OCI-LY1 (cell line): ENCODE results near the gene C11orf42.

Experiments used
- H2AFZ ChIP-seq: fragments of 200-600 bp; sonication (generic), shearing (Covaris generic); 2 replicates; pipeline ENCODE4 v1.6.0; 2014; ENCODE audit warnings: antibody characterized with exemption, mild to moderate bottlenecking, low read length
- H3F3A ChIP-seq: fragments of 200-600 bp; sonication (generic), shearing (Covaris generic); 2 replicates; pipeline ENCODE4 v1.6.0; 2014; ENCODE audit warnings: mild to moderate bottlenecking, antibody characterized with exemption, low read length, moderate library complexity; ENCODE audit not compliant: insufficient read depth
- H3K27ac ChIP-seq: fragments of 200-600 bp; sonication (generic); 2 replicates; pipeline ENCODE4 v1.5.1; 2014; ENCODE audit warnings: low read length, mixed run types, mild to moderate bottlenecking, low read depth; ENCODE audit not compliant: poor library complexity, severe bottlenecking
- H3K27me3 ChIP-seq: fragments of 200-600 bp; sonication (generic); 2 replicates; pipeline ENCODE4 v1.6.0; 2014; ENCODE audit warnings: antibody characterized with exemption, mild to moderate bottlenecking, low read length, moderate library complexity; ENCODE audit not compliant: insufficient read depth
- H3K36me3 ChIP-seq: fragments of 200-600 bp; sonication (generic); 2 replicates; pipeline ENCODE4 v1.6.1; 2014; ENCODE audit warnings: mild to moderate bottlenecking, antibody characterized with exemption, low read length, moderate library complexity, mixed read lengths; ENCODE audit not compliant: insufficient read depth
- H3K4me1 ChIP-seq: fragments of 200-600 bp; sonication (generic); 2 replicates; pipeline ENCODE4 v1.5.1; 2014; ENCODE audit warnings: mild to moderate bottlenecking, low read length, moderate library complexity; ENCODE audit not compliant: insufficient read depth, severe bottlenecking
- H3K4me2 ChIP-seq: fragments of 200-600 bp; sonication (generic), shearing (Covaris generic); 2 replicates; pipeline ENCODE4 v1.6.1; 2014; ENCODE audit warnings: low read length
- H3K4me3 ChIP-seq: fragments of 200-600 bp; sonication (generic); 2 replicates; pipeline ENCODE4 v1.5.1; 2014; ENCODE audit warnings: low read length, low read depth, mild to moderate bottlenecking, mixed read lengths; ENCODE audit not compliant: poor library complexity, severe bottlenecking
- H3K79me2 ChIP-seq: fragments of 200-600 bp; shearing (Covaris generic); 2 replicates; pipeline ENCODE4 v1.6.1; 2016; ENCODE audit warnings: mixed run types, low read length, mixed read lengths; ENCODE audit not compliant: insufficient read depth
- H3K9ac ChIP-seq: fragments of 200-600 bp; sonication (generic), shearing (Covaris generic); 2 replicates; pipeline ENCODE4 v1.6.1; 2014; ENCODE audit warnings: mild to moderate bottlenecking, low read length, mixed read lengths
- H3K9me2 ChIP-seq: fragments of 200-600 bp; sonication (generic), shearing (Covaris generic); 2 replicates; pipeline ENCODE4 v1.6.1; 2014; ENCODE audit warnings: low read depth, mild to moderate bottlenecking, low read length, mixed read lengths
- H3K9me3 ChIP-seq: fragments of 200-600 bp; shearing (Covaris generic); 2 replicates; pipeline ENCODE4 v1.6.1; 2014; ENCODE audit warnings: low read length, mixed read lengths
- H4K20me1 ChIP-seq: fragments of 200-600 bp; sonication (generic), shearing (Covaris generic); 2 replicates; pipeline ENCODE4 v1.6.0; 2016; ENCODE audit warnings: mild to moderate bottlenecking, low read length; ENCODE audit not compliant: insufficient read depth
- CTCF ChIP-seq: fragments of 200-600 bp; sonication (generic), shearing (Covaris generic); IDR thresholded peaks from 2 replicates; pipeline ENCODE4 v1.5.1; 2017; ENCODE audit warnings: mild to moderate bottlenecking, antibody characterized with exemption, low read length, moderate library complexity, mixed read lengths
- EZH2 ChIP-seq: fragments of 200-600 bp; sonication (generic), shearing (Covaris generic); IDR thresholded peaks from 2 replicates; pipeline ENCODE4 v1.8.0; 2017; ENCODE audit warnings: borderline replicate concordance, mixed run types, mild to moderate bottlenecking, antibody characterized with exemption, low read length, moderate library complexity, mixed read lengths

C11orf42 gene

GRCh38 chr11:6228520-6228919 is 23.2 kb downstream of the C11orf42 start:
- H4K20me1 ChIP-seq, result no peaks in the 10 kb centered on the region
- no peaks in the 10 kb centered on the region for H3K9me3 ChIP-seq
- H3K27ac ChIP-seq, result no peak overlapping the region
- H3K27me3 ChIP-seq, result no peaks in the 10 kb centered on the region
- no peak overlapping the region for H2AFZ ChIP-seq
- peaks cover 20% of the 10 kb centered on the region for H3K4me1 ChIP-seq
- peaks cover 8% of the 10 kb centered on the region; the same call in 1 of the 2 replicates for H3K36me3 ChIP-seq
- no peaks in the 10 kb centered on the region for H3K9me2 ChIP-seq
- H3K4me2 ChIP-seq, result no peak overlapping the region
- H3K79me2 ChIP-seq, result peaks cover 16% of the 10 kb centered on the region
- no peak overlapping the region for H3K9ac ChIP-seq
- TF ChIP-seq EZH2, result no peak
- no peak for TF ChIP-seq CTCF
- no peaks in the 10 kb centered on the region for H3F3A ChIP-seq
- no peak overlapping the region for H3K4me3 ChIP-seq

GRCh38 chr11:6229911-6230310 is 24.6 kb downstream of the C11orf42 start:
- Histone ChIP-seq H3K4me2 (no peak overlapping the region), H3K9me3 (no peaks in the 10 kb centered on the region), H3K27ac (no peak overlapping the region), H3K36me3 (no peaks in the 10 kb centered on the region), H3K9me2 (no peaks in the 10 kb centered on the region), H2AFZ (no peak overlapping the region), H4K20me1 (no peaks in the 10 kb centered on the region), H3K27me3 (no peaks in the 10 kb centered on the region), H3K4me3 (no peak overlapping the region), H3F3A (no peaks in the 10 kb centered on the region), H3K9ac (no peak overlapping the region), H3K4me1 (peaks cover 26% of the 10 kb centered on the region), H3K79me2 (peaks cover 20% of the 10 kb centered on the region)
- no peak for TF ChIP-seq EZH2
- no peak for TF ChIP-seq CTCF

GRCh38 chr11:6232899-6233298 is 27.5 kb downstream of the C11orf42 start:
- Histone ChIP-seq H3K4me1 (peaks cover 32% of the 10 kb centered on the region), H3K27me3 (no peaks in the 10 kb centered on the region), H3K9me3 (no peaks in the 10 kb centered on the region), H3F3A (no peaks in the 10 kb centered on the region), H3K9ac (no peak overlapping the region), H3K36me3 (no peaks in the 10 kb centered on the region), H3K4me2 (peak overlapping the region; percentile 94), H3K9me2 (no peaks in the 10 kb centered on the region), H4K20me1 (no peaks in the 10 kb centered on the region), H3K4me3 (no peak overlapping the region), H2AFZ (no peak overlapping the region), H3K27ac (no peak overlapping the region), H3K79me2 (peaks cover 20% of the 10 kb centered on the region)
- no peak for TF ChIP-seq EZH2
- TF ChIP-seq CTCF, result no peak
